Right renal cortex interstitium (tissue), 3 donors: Measurements from ENCODE around the gene EEA1. TPM values are rescaled to one million over a fixed set of nuclear protein-coding genes. Genes with fewer than 3 reads are reported as not detected.
"Not testable (repeated sequence)": the region's sequence is repeated elsewhere in the genome, so short reads cannot be mapped to it uniquely, and the experiment has no call there.

Source experiments
- DNase-seq, 3 donors: peaks; one replicate each; pipeline ENCODE4 v3.0.0-alpha.2; 2013; ENCODE audit warnings: low read depth in 3 of 3, low spot score in 2 of 3
- polyA plus RNA-seq, 3 donors: library from polyadenylated mRNA; unstranded; fragments of 120-200 nt; gene quantifications; one replicate each; pipeline ENCODE4 v1.2.1, GENCODE V29; 2013; ENCODE audit not compliant: insufficient read length in 3 of 3

The EEA1 gene
- 10 to 100 TPM; 15.9 to 19.1 (median 18.0) TPM for polyA plus RNA-seq

- DNase-seq: peak; percentile 75 to 90 (median 84)
Measured at GRCh38 chr12:92928962-92929915, at the start of gene EEA1. EEA1 (minus strand) TSS chr12:92929295; CDS start chr12:92929066, 229 bp downstream.

GRCh38 chr12:92978607-92979006, 49.5 kb upstream of the EEA1 start:
- DNase-seq: no peak

- no peak for DNase-seq
Measured at GRCh38 chr12:92977326-92977725, 48.2 kb upstream of the EEA1 start.

- DNase-seq: no peak
Measured at GRCh38 chr12:92974759-92975158, 45.7 kb upstream of the EEA1 start.

GRCh38 chr12:92973614-92974013, 44.5 kb upstream of the EEA1 start:
- no peak for DNase-seq

GRCh38 chr12:92971859-92972524, 42.9 kb upstream of the EEA1 start:
- no peak for DNase-seq

GRCh38 chr12:92968176-92968813, 39.2 kb upstream of the EEA1 start:
- no peak for DNase-seq

GRCh38 chr12:92964378-92964777, 35.3 kb upstream of the EEA1 start:
- DNase-seq: not testable (repeated sequence)

- DNase-seq: no peak
Measured at GRCh38 chr12:92961949-92962348, 32.9 kb upstream of the EEA1 start.

GRCh38 chr12:92955997-92956663, 27.0 kb upstream of the EEA1 start:
- DNase-seq: no peak

GRCh38 chr12:92953747-92954146, 24.7 kb upstream of the EEA1 start:
- DNase-seq: no peak

GRCh38 chr12:92952394-92952793, 23.3 kb upstream of the EEA1 start:
- DNase-seq: no peak

GRCh38 chr12:92951006-92951405, 21.9 kb upstream of the EEA1 start:
- DNase-seq: no peak

GRCh38 chr12:92950011-92950410, 20.9 kb upstream of the EEA1 start:
- no peak for DNase-seq

- no peak for DNase-seq
Measured at GRCh38 chr12:92949466-92949865, 20.4 kb upstream of the EEA1 start.

GRCh38 chr12:92947589-92948215, 18.6 kb upstream of the EEA1 start:
- DNase-seq: no peak

GRCh38 chr12:92945659-92946220, 16.6 kb upstream of the EEA1 start:
- DNase-seq: no peak

- no peak for DNase-seq
Measured at GRCh38 chr12:92943482-92944250, 14.6 kb upstream of the EEA1 start.

GRCh38 chr12:92942905-92943304, 13.8 kb upstream of the EEA1 start:
- DNase-seq: no peak
